Stimulated activated CD4-positive, alpha-beta T cell treated with anti-CD3 and anti-CD28 coated beads, Interleukin-15, amount 100 ng/mL, for 1 hour (primary cell): ENCODE data around the gene NTSR2.
A peak's percentile ranks its signal among the peaks of the same experiment; 100 is the strongest.

Experiments used
- DNase-seq, 2 donors: peaks; one replicate each; pipeline ENCODE4 v3.0.0-alpha.2; 2020; ENCODE audit warnings: low read depth in 1 of 2, low spot score in 1 of 2

The NTSR2 gene

GRCh38 chr2:11699686-11700670 lies 30.0 kb upstream of the NTSR2 start:
- DNase-seq, result no peak

GRCh38 chr2:11698009-11698922 lies 28.3 kb upstream of the NTSR2 start:
- no peak for DNase-seq

- DNase-seq, result no peak
These were observed 27.3 kb upstream of the NTSR2 start for GRCh38 chr2:11697103-11697871.

GRCh38 chr2:11696736-11697102 lies 26.7 kb upstream of the NTSR2 start:
- DNase-seq, result no peak

- no peak for DNase-seq
These were observed 25.6 kb upstream of the NTSR2 start for GRCh38 chr2:11695576-11695975.

DNA sequence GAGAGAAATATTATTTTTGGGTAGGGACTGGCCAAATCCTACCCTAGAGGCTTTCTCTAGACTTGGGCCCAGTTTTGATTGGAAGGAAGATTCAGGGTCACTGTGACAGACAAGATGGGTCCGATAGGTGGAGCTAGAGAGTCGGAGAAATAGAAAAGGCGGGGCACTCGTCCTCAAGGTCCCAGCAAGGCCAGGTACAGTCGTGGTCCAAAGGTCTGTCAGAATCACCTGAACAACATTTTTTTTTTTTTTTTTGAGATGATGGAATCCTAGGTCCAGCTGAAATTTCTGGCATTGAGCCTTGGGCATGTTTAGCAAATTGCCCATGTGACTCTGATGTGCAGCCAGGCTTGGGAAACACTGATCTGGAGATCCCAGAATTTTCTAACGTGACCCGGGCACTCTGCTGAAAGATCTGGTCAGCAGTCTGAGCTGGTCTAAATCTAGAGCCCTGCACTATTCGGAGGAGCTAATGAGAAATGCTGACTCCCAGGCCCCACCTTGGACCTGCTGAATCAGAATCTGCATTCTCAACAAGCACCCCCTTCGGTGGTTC lies 23.0 kb upstream of the NTSR2 start:
- DNase-seq, result peak in 1 of 2 donors; percentile 31

DNA sequence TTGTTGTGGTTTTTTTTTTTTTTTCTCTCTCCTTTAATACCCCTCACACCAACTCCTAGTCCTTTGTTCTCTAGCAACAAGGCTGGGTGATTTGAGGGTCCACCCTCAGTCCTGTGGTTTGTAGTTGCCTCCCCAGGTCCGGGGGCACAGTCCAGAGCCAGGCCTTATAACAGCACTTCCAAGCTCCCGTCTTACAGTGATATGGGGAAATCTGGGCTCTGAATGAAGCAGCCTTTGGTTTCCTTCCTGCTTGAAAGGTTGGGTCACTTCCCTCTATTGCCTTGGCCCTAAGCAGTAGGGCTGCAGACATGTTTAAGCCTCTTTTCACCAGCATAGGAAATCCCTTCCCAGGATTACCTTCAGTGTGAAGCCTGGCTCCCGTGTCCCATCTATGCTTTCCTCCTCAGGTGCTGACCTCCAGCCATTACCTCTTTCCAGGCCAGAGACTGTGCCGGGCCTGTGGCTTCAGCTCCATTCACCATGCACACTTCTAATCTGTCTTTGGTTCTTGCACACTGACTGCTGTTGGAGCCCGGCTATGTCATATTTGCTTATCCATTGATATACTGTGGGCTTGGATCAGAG lies 21.2 kb upstream of the NTSR2 start:
- DNase-seq, result no peak

- peak; percentile 61 to 64 for DNase-seq
These were observed 18.5 kb upstream of the NTSR2 start for GRCh38 chr2:11688222-11689069.

- DNase-seq, result no peak
These were observed 17.7 kb upstream of the NTSR2 start for GRCh38 chr2:11687736-11688135.

GRCh38 chr2:11685906-11686470 lies 16.0 kb upstream of the NTSR2 start:
- no peak for DNase-seq

GRCh38 chr2:11684894-11685460 lies 15.0 kb upstream of the NTSR2 start:
- DNase-seq, result no peak

- no peak for DNase-seq
These were observed 14.0 kb upstream of the NTSR2 start for GRCh38 chr2:11683966-11684365.

DNA sequence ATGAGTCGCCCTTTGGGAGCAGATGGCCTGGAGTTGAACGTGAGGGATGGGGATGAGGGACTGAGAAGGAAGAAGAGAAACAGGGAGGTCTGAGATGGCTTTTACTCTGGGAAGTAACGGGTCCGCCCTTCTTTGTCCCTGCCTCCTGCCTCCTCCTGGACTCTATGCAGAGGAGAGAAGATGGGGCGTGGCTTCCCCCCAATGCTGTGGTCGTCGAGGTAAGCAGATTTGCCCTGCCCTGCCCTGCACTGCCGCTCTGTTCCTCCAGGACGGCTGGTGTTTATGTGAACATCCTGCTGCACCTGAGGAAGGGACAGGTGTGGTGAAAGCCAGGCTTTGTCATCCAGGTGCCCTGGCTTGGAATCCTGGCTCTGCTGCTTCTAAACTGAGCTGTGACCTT lies 13.5 kb upstream of the NTSR2 start:
- DNase-seq, result no peak

GRCh38 chr2:11682590-11682915 lies 12.6 kb upstream of the NTSR2 start:
- no peak for DNase-seq

GRCh38 chr2:11681722-11682589 lies 12.0 kb upstream of the NTSR2 start:
- DNase-seq, result peak; percentile 11 to 46

DNA sequence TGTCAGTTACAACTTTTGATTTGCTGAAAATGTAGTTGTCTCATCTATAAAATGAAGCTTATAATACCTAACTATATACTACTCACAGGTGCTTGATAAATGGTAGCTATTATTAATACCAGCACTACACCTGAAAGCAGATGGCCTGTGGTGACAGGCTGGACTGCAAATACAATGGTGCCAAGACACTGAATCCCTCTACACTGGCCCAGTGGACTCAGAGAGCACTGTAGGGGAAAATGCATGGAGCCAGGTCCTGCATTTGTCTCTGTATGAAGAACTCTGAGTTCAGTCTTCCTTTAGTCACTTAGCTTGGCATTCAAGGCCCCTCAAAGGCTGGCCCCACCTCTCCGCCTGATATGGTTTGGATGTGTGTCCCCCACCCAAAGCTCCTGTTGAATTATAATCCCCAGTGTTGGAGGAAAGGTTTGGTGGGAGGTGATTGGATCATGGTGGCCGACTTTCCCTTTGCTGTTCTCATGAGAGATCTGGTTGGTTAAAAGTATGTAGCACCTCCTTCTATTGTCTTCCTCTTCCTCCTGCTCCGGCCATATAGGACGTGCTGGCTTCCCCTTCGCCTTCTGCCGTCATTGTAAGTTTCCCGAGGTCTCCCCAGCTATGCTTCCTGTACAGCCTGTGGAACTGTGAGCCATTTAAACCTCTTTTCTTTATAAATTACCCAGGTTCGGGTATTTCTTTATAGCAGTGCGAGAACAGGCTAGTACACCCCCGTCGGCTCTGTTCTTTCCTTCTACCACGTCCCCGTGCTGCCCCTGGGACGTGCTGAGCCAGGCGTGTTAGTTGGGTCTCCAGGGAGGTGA lies 11.1 kb upstream of the NTSR2 start:
- DNase-seq, result no peak
